Fibroblast of lung (primary cell): ENCODE measurements around the gene CD58. TPM values are rescaled to one million over a fixed set of nuclear protein-coding genes. Genes with fewer than 3 reads are reported as not detected.

ENCODE experiments used
- DNase-seq, 2 donors: peaks; one replicate each; pipeline versions ENCODE4 v3.0.0 to v3.0.0-alpha.2; 2010; ENCODE audit warnings: low read depth in 2 of 2
- H2AFZ ChIP-seq: 2 replicates; pipeline ENCODE4 v1.5.1; 2012; ENCODE audit warnings: low read length, control low read depth, inconsistent platforms
- H3K27ac ChIP-seq: 2 replicates; pipeline ENCODE4 v1.5.1; 2011; ENCODE audit warnings: low read length, control low read depth; ENCODE audit not compliant: insufficient read depth
- H3K27me3 ChIP-seq: 2 replicates; pipeline ENCODE4 v1.5.1; 2011; ENCODE audit warnings: mild to moderate bottlenecking, low read length; ENCODE audit not compliant: control insufficient read depth, insufficient read depth
- H3K36me3 ChIP-seq: 2 replicates; pipeline ENCODE4 v1.5.1; 2011; ENCODE audit warnings: low read length; ENCODE audit not compliant: control insufficient read depth, insufficient read depth
- H3K4me1 ChIP-seq: 2 replicates; pipeline ENCODE4 v1.5.1; 2011; ENCODE audit warnings: low read length; ENCODE audit not compliant: control insufficient read depth, insufficient read depth; ENCODE audit errors: extremely low read depth
- H3K4me2 ChIP-seq: 2 replicates; pipeline ENCODE4 v1.5.1; 2011; ENCODE audit warnings: low read length, control low read depth; ENCODE audit not compliant: insufficient read depth; ENCODE audit errors: extremely low read depth
- H3K4me3 ChIP-seq, 4 experiments: fragments of 200-600 bp in 1 of 4; sonication (generic) in 1 of 4; replicated peaks in 1 of 4; 2 replicates each; pipeline ENCODE4 v1.5.1; 2011 to 2016; ENCODE audit warnings: low read length in 4 of 4, low read depth in 3 of 4, mild to moderate bottlenecking in 3 of 4, control low read depth in 2 of 4, inconsistent platforms in 1 of 4, mixed read lengths in 1 of 4; ENCODE audit not compliant: insufficient read depth in 1 of 4; ENCODE audit errors: control extremely low read depth in 1 of 4
- H3K79me2 ChIP-seq: 2 replicates; pipeline ENCODE4 v1.5.1; 2012; ENCODE audit warnings: mild to moderate bottlenecking, low read length, inconsistent platforms; ENCODE audit not compliant: control insufficient read depth, insufficient read depth
- H3K9ac ChIP-seq: 2 replicates; pipeline ENCODE4 v1.5.1; 2011; ENCODE audit warnings: mild to moderate bottlenecking, low read length, control low read depth; ENCODE audit not compliant: insufficient read depth
- H3K9me3 ChIP-seq: 2 replicates; pipeline ENCODE4 v1.5.1; 2012; ENCODE audit warnings: low read depth, low read length; ENCODE audit not compliant: control insufficient read depth, insufficient read depth
- H4K20me1 ChIP-seq: 2 replicates; pipeline ENCODE4 v1.5.1; 2011; ENCODE audit warnings: low read length; ENCODE audit not compliant: control insufficient read depth, insufficient read depth; ENCODE audit errors: extremely low read depth
- CTCF ChIP-seq, 2 donors: IDR thresholded peaks in 1 of 2; conservative IDR thresholded peaks in 1 of 2; 1 replicate in 1 of 2; 2 replicates in 1 of 2; pipeline ENCODE4 v1.5.1; 2011 to 2012; ENCODE audit warnings: low read length in 2 of 2, control low read depth in 1 of 2, inconsistent platforms in 1 of 2, low read depth in 1 of 2, mild to moderate bottlenecking in 1 of 2
- EZH2 ChIP-seq: IDR thresholded peaks from 2 replicates; pipeline ENCODE4 v1.5.1; 2012; ENCODE audit warnings: low read length, control low read depth, mild to moderate bottlenecking; ENCODE audit errors: missing control alignments
- polyA plus RNA-seq, 2 donors: library from polyadenylated mRNA; depleted of rRNA in 1 of 2; stranded (reverse) in 1 of 2; unstranded in 1 of 2; fragments of >200 nt; gene quantifications; 2 replicates each; pipeline ENCODE4 v1.2.1, GENCODE V29; 2011 to 2012; ENCODE audit warnings: missing spikeins in 1 of 2
- total RNA-seq: library from RNA; depleted of rRNA; stranded (reverse); fragments of >200 nt; gene quantifications from 2 replicates; pipeline ENCODE4 v1.2.1, GENCODE V29; 2014

The CD58 gene
- total and polyA plus RNA-seq, 2 donors (not counting 1 experiment from before 2014, with no cell fraction given) = 8.4 to 16.3 TPM

DNA sequence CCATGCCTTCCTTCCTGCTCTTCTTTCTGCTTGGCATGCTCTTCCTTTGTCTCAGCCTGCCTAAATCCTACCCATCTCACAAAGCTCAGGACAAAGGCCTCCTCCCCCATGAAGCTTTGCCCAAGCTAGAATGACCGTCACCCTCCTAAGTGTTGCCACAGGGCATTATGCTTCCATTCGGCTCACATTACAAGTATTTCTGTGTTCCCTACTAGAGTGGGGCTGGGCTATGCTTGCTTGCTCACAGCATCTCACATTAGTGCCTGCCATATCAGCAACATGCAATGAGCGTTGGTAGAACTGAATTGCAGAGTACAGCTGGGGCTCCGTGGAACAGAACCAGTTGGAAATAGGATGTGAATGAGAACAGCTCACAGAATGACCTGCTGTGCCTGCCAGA lies 82.8 kb downstream of the CD58 start:
- Histone ChIP-seq H3K27me3 (no peaks in the 10 kb centered on the region), H3K4me1 (peaks cover 21% of the 10 kb centered on the region), H3K79me2 (no peaks in the 10 kb centered on the region), H2AFZ (no peak overlapping the region), H4K20me1 (no peaks in the 10 kb centered on the region), H3K4me3 (no peak overlapping the region), H3K4me2 (no peak overlapping the region), H3K27ac (no peak overlapping the region), H3K9ac (no peak overlapping the region), H3K36me3 (no peaks in the 10 kb centered on the region), H3K9me3 (no peaks in the 10 kb centered on the region)
- TF ChIP-seq CTCF (conservative IDR thresholded peaks at IDR 0.05 in 1 of 2, IDR thresholded peaks at IDR 0.05 in 1 of 2; ENCODE audit: low read depth in 1 of 2, low read length in 2 of 2) = no peak
- TF ChIP-seq EZH2 = no peak
- DNase-seq = no peak

DNA sequence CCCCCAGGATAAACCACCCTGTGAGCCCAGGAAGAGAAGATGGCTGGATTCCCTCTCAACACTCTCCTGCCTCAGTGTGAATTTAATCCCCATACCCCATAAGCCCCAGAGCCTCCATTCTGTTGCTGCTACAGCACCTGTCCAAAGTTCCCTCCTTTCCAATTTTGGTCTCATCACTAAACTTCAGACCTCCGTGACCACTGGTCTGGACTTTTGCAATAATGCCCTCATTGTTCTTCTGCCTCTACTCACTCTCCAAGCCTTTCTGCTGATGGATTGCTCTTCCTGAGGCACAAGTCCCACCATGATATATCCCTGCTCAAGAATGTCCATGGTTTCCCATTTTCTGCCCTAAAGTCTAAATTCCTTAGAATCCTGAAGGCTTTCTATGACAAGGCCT lies 83.2 kb downstream of the CD58 start:
- no peak for DNase-seq
- H3K9me3 ChIP-seq = no peaks in the 10 kb centered on the region
- peaks cover 21% of the 10 kb centered on the region for H3K4me1 ChIP-seq
- no peaks in the 10 kb centered on the region for H3K79me2 ChIP-seq
- no peak for TF ChIP-seq EZH2
- TF ChIP-seq CTCF (conservative IDR thresholded peaks at IDR 0.05 in 1 of 2, IDR thresholded peaks at IDR 0.05 in 1 of 2; ENCODE audit: low read depth in 1 of 2, low read length in 2 of 2) = no peak
- no peaks in the 10 kb centered on the region for H4K20me1 ChIP-seq
- H3K36me3 ChIP-seq = no peaks in the 10 kb centered on the region
- H3K27me3 ChIP-seq = no peaks in the 10 kb centered on the region
- H2AFZ ChIP-seq = no peak overlapping the region
- H3K27ac ChIP-seq = no peak overlapping the region
- H3K4me3 ChIP-seq = no peak overlapping the region
- no peak overlapping the region for H3K9ac ChIP-seq
- no peak overlapping the region for H3K4me2 ChIP-seq

- H3K36me3 ChIP-seq = no peaks in the 10 kb centered on the region
- no peak overlapping the region for H3K4me2 ChIP-seq
- peaks cover 21% of the 10 kb centered on the region for H3K4me1 ChIP-seq
- no peak overlapping the region for H3K27ac ChIP-seq
- no peak overlapping the region for H3K4me3 ChIP-seq
- H3K27me3 ChIP-seq = peaks cover 3% of the 10 kb centered on the region
- H2AFZ ChIP-seq = no peak overlapping the region
- TF ChIP-seq CTCF (conservative IDR thresholded peaks at IDR 0.05 in 1 of 2, IDR thresholded peaks at IDR 0.05 in 1 of 2; ENCODE audit: low read depth in 1 of 2, low read length in 2 of 2) = no peak
- TF ChIP-seq EZH2 = no peak
- no peaks in the 10 kb centered on the region for H3K9me3 ChIP-seq
- DNase-seq = no peak
- H4K20me1 ChIP-seq = no peaks in the 10 kb centered on the region
- no peak overlapping the region for H3K9ac ChIP-seq
- H3K79me2 ChIP-seq = no peaks in the 10 kb centered on the region
Observed at GRCh38 chr1:116487031-116487430, 83.8 kb downstream of the CD58 start.
